ENCODE measurements around the gene CASK.

- TF ChIP-seq POLR2A (IDR thresholded peaks at IDR 0.05) (no peak), CTCF (IDR thresholded peaks at IDR 0.05) (no peak)
These were observed 47.1 kb upstream of the CASK start for GRCh38 chrX:41970419-41970818.

Data from prostate gland (tissue), 2 donors.